ENCODE data around the gene NUTF2. TPM values are rescaled to one million over a fixed set of nuclear protein-coding genes. Genes with fewer than 3 reads are reported as not detected.

The NUTF2 gene
- total RNA-seq, 1 experiment from 2014 or later, result 145 TPM

DNA sequence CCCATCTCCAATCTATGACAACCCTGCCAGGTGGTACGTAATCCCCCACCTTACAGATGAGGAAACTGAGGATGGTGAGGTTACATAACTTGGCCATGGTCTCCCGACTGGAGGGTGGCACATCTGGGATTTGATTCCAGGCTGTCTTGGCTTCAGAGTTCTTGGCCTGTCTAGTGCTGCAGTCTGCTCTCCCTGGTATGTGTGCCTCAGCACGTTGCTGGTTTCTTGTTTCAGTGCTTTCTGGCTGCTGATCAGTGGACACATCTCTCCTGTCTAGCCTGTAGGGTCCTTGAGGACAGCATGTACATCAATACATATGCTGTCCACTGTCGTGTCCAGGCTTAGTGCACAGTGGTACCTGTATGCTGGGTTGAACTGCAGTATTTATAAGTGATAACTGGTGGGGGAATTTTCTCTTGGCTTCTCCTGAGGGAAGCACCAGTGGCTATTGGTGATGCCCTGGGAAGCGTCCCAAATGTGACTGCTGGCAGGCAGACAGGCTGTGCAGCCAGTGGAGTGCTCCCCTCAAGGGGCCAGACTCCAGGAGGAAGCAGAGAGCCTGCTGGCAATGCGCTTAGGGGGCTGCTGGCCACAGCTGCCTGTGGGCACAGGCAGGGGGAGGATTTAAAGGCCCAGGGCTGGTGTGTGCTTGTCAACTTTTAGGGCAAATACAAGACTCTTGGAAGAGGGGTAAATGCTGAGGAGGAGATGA, 70.6 kb downstream of the NUTF2 start:
- Histone ChIP-seq H3K36me3 (ENCODE audit: control insufficient read depth in 1 of 2, insufficient read depth in 2 of 2, low read length in 2 of 2) (no peaks in the 10 kb centered on the region), H3K4me3 (replicated peaks in 1 of 2; ENCODE audit: low read depth in 1 of 2, low read length in 2 of 2) (no peak overlapping the region), H3K27me3 (ENCODE audit: insufficient read depth, low read length) (no peaks in the 10 kb centered on the region), H3K4me2 (ENCODE audit: low read length) (peak overlapping the region; percentile 64), H4K20me1 (ENCODE audit: insufficient read depth) (no peaks in the 10 kb centered on the region), H3K9ac (ENCODE audit: low read length) (peak overlapping the region; percentile 36), H2AFZ (ENCODE audit: low read depth, low read length, poor library complexity, severe bottlenecking) (no peak overlapping the region), H3K4me1 (ENCODE audit: control insufficient read depth in 1 of 2, insufficient read depth in 2 of 2, low read length in 2 of 2) (peaks cover 12 to 16% of the 10 kb centered on the region in 2 experiments), H3K79me2 (ENCODE audit: insufficient read depth, low read length) (no peaks in the 10 kb centered on the region), H3K9me3 (ENCODE audit: control insufficient read depth in 1 of 2, insufficient read depth in 1 of 2, low read depth in 1 of 2, low read length in 2 of 2) (no peaks in the 10 kb centered on the region), H3K9me2 (ENCODE audit: insufficient read depth) (no peaks in the 10 kb centered on the region), H3K27ac (ENCODE audit: low read depth, low read length) (peak overlapping the region; percentile 17)
- intact Hi-C loops (cut with micrococcal nuclease), result no loop called here
- BruUV-seq (replicated peaks), result no TSS peak
- ChIA-PET CTCF (interaction anchor here (0.6 to 1.0 kb wide), 2 partner anchors 34 to 101 kb away, joined by 3 read pairs; no protein-coding TSS in a partner anchor), RAD21 (ENCODE audit: low non-redundant PET in 1 of 2, low total read pairs in 2 of 2, uncharacterized antibody in 2 of 2, unreplicated experiment in 2 of 2) (interaction anchor here in 1 of 2 experiments (0.5 kb wide), 1 partner anchor 140 kb away, joined by 4 read pairs; no protein-coding TSS in a partner anchor), POLR2A (no interaction called here)
- DNase-seq (ENCODE audit: low read depth, low spot score) (no peak), ATAC-seq (peak; percentile 30; the same call in 1 of the 2 replicates)
- TF ChIP-seq FOSL1 (IDR thresholded peaks at IDR 0.05; ENCODE audit: low read depth) (no peak), RAD21 (IDR thresholded peaks at IDR 0.05; ENCODE audit: low read depth) (no peak), ZNF274 (IDR thresholded peaks at IDR 0.05; ENCODE audit: low read depth, low read length) (no peak), JUND (IDR thresholded peaks at IDR 0.05) (no peak), SP1 (IDR thresholded peaks at IDR 0.05; ENCODE audit: low read depth) (no peak), YY1 (IDR thresholded peaks at IDR 0.05; ENCODE audit: extremely low read depth, insufficient replicate concordance, low read depth, low read length) (no peak), EGR1 (IDR thresholded peaks at IDR 0.05; ENCODE audit: low read depth) (no peak), EZH2phosphoT487 (IDR thresholded peaks at IDR 0.05; ENCODE audit: borderline replicate concordance) (no peak), ELF1 (IDR thresholded peaks at IDR 0.05; ENCODE audit: borderline replicate concordance, low read depth) (no peak)
- TF ChIP-seq, protein P1, sequence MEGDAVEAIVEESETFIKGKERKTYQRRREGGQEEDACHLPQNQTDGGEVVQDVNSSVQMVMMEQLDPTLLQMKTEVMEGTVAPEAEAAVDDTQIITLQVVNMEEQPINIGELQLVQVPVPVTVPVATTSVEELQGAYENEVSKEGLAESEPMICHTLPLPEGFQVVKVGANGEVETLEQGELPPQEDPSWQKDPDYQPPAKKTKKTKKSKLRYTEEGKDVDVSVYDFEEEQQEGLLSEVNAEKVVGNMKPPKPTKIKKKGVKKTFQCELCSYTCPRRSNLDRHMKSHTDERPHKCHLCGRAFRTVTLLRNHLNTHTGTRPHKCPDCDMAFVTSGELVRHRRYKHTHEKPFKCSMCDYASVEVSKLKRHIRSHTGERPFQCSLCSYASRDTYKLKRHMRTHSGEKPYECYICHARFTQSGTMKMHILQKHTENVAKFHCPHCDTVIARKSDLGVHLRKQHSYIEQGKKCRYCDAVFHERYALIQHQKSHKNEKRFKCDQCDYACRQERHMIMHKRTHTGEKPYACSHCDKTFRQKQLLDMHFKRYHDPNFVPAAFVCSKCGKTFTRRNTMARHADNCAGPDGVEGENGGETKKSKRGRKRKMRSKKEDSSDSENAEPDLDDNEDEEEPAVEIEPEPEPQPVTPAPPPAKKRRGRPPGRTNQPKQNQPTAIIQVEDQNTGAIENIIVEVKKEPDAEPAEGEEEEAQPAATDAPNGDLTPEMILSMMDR (IDR thresholded peaks at IDR 0.05 in 2 of 3, conservative IDR thresholded peaks at IDR 0.05 in 1 of 3; ENCODE audit: borderline replicate concordance in 1 of 3, insufficient read depth in 1 of 3, low read depth in 2 of 3, low read length in 2 of 3), result no peak
- TF ChIP-seq, protein P2, sequence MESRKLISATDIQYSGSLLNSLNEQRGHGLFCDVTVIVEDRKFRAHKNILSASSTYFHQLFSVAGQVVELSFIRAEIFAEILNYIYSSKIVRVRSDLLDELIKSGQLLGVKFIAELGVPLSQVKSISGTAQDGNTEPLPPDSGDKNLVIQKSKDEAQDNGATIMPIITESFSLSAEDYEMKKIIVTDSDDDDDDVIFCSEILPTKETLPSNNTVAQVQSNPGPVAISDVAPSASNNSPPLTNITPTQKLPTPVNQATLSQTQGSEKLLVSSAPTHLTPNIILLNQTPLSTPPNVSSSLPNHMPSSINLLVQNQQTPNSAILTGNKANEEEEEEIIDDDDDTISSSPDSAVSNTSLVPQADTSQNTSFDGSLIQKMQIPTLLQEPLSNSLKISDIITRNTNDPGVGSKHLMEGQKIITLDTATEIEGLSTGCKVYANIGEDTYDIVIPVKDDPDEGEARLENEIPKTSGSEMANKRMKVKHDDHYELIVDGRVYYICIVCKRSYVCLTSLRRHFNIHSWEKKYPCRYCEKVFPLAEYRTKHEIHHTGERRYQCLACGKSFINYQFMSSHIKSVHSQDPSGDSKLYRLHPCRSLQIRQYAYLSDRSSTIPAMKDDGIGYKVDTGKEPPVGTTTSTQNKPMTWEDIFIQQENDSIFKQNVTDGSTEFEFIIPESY (IDR thresholded peaks at IDR 0.05; ENCODE audit: extremely low read depth, insufficient replicate concordance, low read length), result no peak
- TF ChIP-seq, protein P3, sequence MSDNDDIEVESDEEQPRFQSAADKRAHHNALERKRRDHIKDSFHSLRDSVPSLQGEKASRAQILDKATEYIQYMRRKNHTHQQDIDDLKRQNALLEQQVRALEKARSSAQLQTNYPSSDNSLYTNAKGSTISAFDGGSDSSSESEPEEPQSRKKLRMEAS (IDR thresholded peaks at IDR 0.05), result no peak
- TF ChIP-seq, protein P4, sequence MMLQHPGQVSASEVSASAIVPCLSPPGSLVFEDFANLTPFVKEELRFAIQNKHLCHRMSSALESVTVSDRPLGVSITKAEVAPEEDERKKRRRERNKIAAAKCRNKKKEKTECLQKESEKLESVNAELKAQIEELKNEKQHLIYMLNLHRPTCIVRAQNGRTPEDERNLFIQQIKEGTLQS (IDR thresholded peaks at IDR 0.05), result no peak
